Thyroid gland (tissue), 4 donors: Measurements from ENCODE around the gene QPCT.
"Not testable (repeated sequence)": the region's sequence is repeated elsewhere in the genome, so short reads cannot be mapped to it uniquely, and the experiment has no call there.

Experiments
- POLR2A ChIP-seq, 2 donors: fragments of 450-650 bp; IDR thresholded peaks; one replicate each; pipeline ENCODE4 v1.6.1; 2017; ENCODE audit warnings: antibody characterized with exemption in 2 of 2, mild to moderate bottlenecking in 2 of 2, moderate library complexity in 1 of 2
- TF ChIP-seq, protein P1 (sequence below), 6 experiments: fragments of 200-600 bp in 3 of 6; fragments of 450-650 bp in 3 of 6; sonication (generic) in 3 of 6; IDR thresholded peaks; one replicate each; pipeline ENCODE4 v1.5.1; 2016 to 2019; ENCODE audit warnings: antibody characterized with exemption in 6 of 6, mild to moderate bottlenecking in 2 of 6, inconsistent platforms in 1 of 6, moderate library complexity in 1 of 6

DNA sequence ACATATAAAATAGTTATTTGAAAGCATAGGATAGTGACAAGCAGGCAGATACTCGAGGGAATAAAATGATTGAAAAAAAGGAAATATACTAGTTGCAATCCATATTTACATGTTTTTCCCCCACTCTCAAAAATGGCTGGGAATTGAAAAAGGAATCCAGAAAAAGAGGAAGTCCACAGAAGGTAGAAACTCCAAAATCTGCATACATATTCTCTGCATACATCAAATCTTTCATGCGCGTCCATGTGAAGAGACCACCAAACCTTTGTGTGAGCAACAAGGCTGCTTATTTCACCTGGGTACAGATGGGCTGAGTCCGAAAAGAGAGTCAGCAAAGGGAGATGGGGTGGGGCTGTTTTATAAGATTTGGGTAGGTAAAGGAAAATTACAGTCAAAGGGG is 36.4 kb downstream of the QPCT start:
- TF ChIP-seq, protein P1, sequence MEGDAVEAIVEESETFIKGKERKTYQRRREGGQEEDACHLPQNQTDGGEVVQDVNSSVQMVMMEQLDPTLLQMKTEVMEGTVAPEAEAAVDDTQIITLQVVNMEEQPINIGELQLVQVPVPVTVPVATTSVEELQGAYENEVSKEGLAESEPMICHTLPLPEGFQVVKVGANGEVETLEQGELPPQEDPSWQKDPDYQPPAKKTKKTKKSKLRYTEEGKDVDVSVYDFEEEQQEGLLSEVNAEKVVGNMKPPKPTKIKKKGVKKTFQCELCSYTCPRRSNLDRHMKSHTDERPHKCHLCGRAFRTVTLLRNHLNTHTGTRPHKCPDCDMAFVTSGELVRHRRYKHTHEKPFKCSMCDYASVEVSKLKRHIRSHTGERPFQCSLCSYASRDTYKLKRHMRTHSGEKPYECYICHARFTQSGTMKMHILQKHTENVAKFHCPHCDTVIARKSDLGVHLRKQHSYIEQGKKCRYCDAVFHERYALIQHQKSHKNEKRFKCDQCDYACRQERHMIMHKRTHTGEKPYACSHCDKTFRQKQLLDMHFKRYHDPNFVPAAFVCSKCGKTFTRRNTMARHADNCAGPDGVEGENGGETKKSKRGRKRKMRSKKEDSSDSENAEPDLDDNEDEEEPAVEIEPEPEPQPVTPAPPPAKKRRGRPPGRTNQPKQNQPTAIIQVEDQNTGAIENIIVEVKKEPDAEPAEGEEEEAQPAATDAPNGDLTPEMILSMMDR (IDR thresholded peaks at IDR 0.05): not testable (repeated sequence)
- TF ChIP-seq POLR2A (IDR thresholded peaks at IDR 0.05): not testable (repeated sequence)
